GM18502 (cell line): ENCODE measurements around the gene KLK8.
"Not testable (repeated sequence)": the region's sequence is repeated elsewhere in the genome, so short reads cannot be mapped to it uniquely, and the experiment has no call there.

Source experiments
- ATAC-seq: cut with Tn5 transposase; IDR thresholded peaks from one replicate; pipeline ENCODE4 v1.9.1; 2021; ENCODE audit warnings: mild to moderate bottlenecking; ENCODE audit not compliant: unreplicated experiment, poor library complexity

The KLK8 gene

GRCh38 chr19:50984416-50984815 lies 17.0 kb downstream of the KLK8 start:
- ATAC-seq = not testable (repeated sequence)

GRCh38 chr19:50983625-50984292 lies 17.6 kb downstream of the KLK8 start, which contains the start of gene KLK7:
TSS of gene KLK7 (minus strand) at chr19:50983917. CDS start at chr19:50982399, 1,518 bp downstream.
- no peak for ATAC-seq

GRCh38 chr19:50982186-50982585 lies 19.2 kb downstream of the KLK8 start:
- ATAC-seq = no peak

GRCh38 chr19:50981587-50982146 lies 19.7 kb downstream of the KLK8 start:
- ATAC-seq = no peak

GRCh38 chr19:50980208-50980607 lies 21.2 kb downstream of the KLK8 start:
- ATAC-seq = no peak

- ATAC-seq = no peak
These were observed 21.6 kb downstream of the KLK8 start for GRCh38 chr19:50979758-50980157.

- no peak for ATAC-seq
These were observed 22.5 kb downstream of the KLK8 start for GRCh38 chr19:50978772-50979390.

- no peak for ATAC-seq
These were observed 23.8 kb downstream of the KLK8 start for GRCh38 chr19:50977626-50978025.

- no peak for ATAC-seq
These were observed 25.6 kb downstream of the KLK8 start for GRCh38 chr19:50975766-50976165.

GRCh38 chr19:50974702-50975556 lies 26.5 kb downstream of the KLK8 start:
- ATAC-seq = no peak

GRCh38 chr19:50972795-50973376 lies 28.5 kb downstream of the KLK8 start:
- ATAC-seq = no peak

GRCh38 chr19:50969810-50970209 lies 31.6 kb downstream of the KLK8 start:
- ATAC-seq = not testable (repeated sequence)

GRCh38 chr19:50969413-50969760 lies 32.0 kb downstream of the KLK8 start, which contains the start of gene KLK6:
TSS of gene KLK6 (minus strand) at chr19:50969591. CDS start at chr19:50968104, 1,487 bp downstream.
- no peak for ATAC-seq

- ATAC-seq = no peak
These were observed 32.5 kb downstream of the KLK8 start for GRCh38 chr19:50968716-50969412.

- ATAC-seq = no peak
These were observed 33.3 kb downstream of the KLK8 start for GRCh38 chr19:50967929-50968715.

- no peak for ATAC-seq
These were observed 37.1 kb downstream of the KLK8 start for GRCh38 chr19:50964266-50964665.

GRCh38 chr19:50963381-50963780 lies 38.0 kb downstream of the KLK8 start:
- ATAC-seq = no peak

GRCh38 chr19:50962245-50962644 lies 39.2 kb downstream of the KLK8 start:
- no peak for ATAC-seq
